GM23338 (cell line): ENCODE measurements around the gene CDC42BPA. TPM values are rescaled to one million over a fixed set of nuclear protein-coding genes. Genes with fewer than 3 reads are reported as not detected.

Source experiments
- ATAC-seq: fragments of 200-7000 bp; cut with Tn5 transposase; 3 replicates; pipeline ENCODE4 v1.9.1; 2020
- DNase-seq: peaks from one replicate; pipeline ENCODE4 v3.0.0-alpha.2; 2015; ENCODE audit warnings: low spot score
- H2AFZ ChIP-seq: fragments of 200-600 bp; sonication (generic); 2 replicates; pipeline ENCODE4 v1.8.0; 2016; ENCODE audit warnings: antibody characterized with exemption, mild to moderate bottlenecking, moderate library complexity
- H3F3A ChIP-seq: fragments of 200-600 bp; sonication (generic); replicated peaks from 2 replicates; pipeline ENCODE4 v1.8.0; 2017; ENCODE audit warnings: antibody characterized with exemption, mixed run types, low read depth
- H3K27ac ChIP-seq: fragments of 200-600 bp; sonication (generic); 2 replicates; pipeline ENCODE4 v1.6.1; 2016; ENCODE audit warnings: low read depth
- H3K27me3 ChIP-seq: fragments of 200-600 bp; sonication (generic); 2 replicates; pipeline ENCODE4 v1.8.0; 2016; ENCODE audit warnings: mild to moderate bottlenecking, mixed run types, moderate library complexity; ENCODE audit not compliant: insufficient read depth
- H3K36me3 ChIP-seq: fragments of 200-600 bp; sonication (generic); 2 replicates; pipeline ENCODE4 v1.8.0; 2016; ENCODE audit warnings: mild to moderate bottlenecking; ENCODE audit not compliant: insufficient read depth
- H3K4me1 ChIP-seq: fragments of 200-600 bp; sonication (generic); 2 replicates; pipeline ENCODE4 v1.8.0; 2016; ENCODE audit warnings: mild to moderate bottlenecking, moderate library complexity; ENCODE audit not compliant: insufficient read depth
- H3K4me2 ChIP-seq: fragments of 200-600 bp; sonication (generic); 2 replicates; pipeline ENCODE4 v1.7.1; 2017; ENCODE audit warnings: mixed run types
- H3K4me3 ChIP-seq: fragments of 200-600 bp; sonication (generic); 2 replicates; pipeline ENCODE4 v1.6.1; 2016; ENCODE audit warnings: mixed run types
- H3K79me2 ChIP-seq: fragments of 200-600 bp; sonication (generic); replicated peaks from 2 replicates; pipeline ENCODE4 v1.8.0; 2017; ENCODE audit warnings: mild to moderate bottlenecking; ENCODE audit not compliant: insufficient read depth
- H3K9me2 ChIP-seq: fragments of 200-600 bp; sonication (generic); 2 replicates; pipeline ENCODE4 v1.8.0; 2017; ENCODE audit not compliant: insufficient read depth
- H4K20me1 ChIP-seq: fragments of 200-600 bp; sonication (generic); replicated peaks from 2 replicates; pipeline ENCODE4 v1.8.0; 2017; ENCODE audit warnings: mild to moderate bottlenecking; ENCODE audit not compliant: insufficient read depth
- H3K27ac Mint-ChIP-seq: 2 replicates; pipeline ENCODE4 v1.8.0; 2020; ENCODE audit warnings: inconsistent platforms, mild to moderate bottlenecking, moderate library complexity, mixed read lengths
- H3K27me3 Mint-ChIP-seq: 3 replicates; pipeline ENCODE4 v1.8.0; 2022; ENCODE audit warnings: low read depth, mild to moderate bottlenecking, moderate library complexity, mixed read lengths, inconsistent platforms; ENCODE audit not compliant: insufficient read depth, poor library complexity
- H3K36me3 Mint-ChIP-seq: 3 replicates; pipeline ENCODE4 v1.8.0; 2021; ENCODE audit warnings: low read depth, mild to moderate bottlenecking, inconsistent platforms, moderate library complexity, mixed read lengths
- H3K4me1 Mint-ChIP-seq: 3 replicates; pipeline ENCODE4 v1.8.0; 2020; ENCODE audit warnings: mild to moderate bottlenecking, inconsistent platforms, mixed read lengths
- H3K4me3 Mint-ChIP-seq: 3 replicates; pipeline ENCODE4 v1.8.0; 2021; ENCODE audit warnings: moderate library complexity, mild to moderate bottlenecking, inconsistent platforms, mixed read lengths
- H3K9me3 Mint-ChIP-seq: 3 replicates; pipeline ENCODE4 v1.8.0; 2020; ENCODE audit warnings: moderate library complexity, mild to moderate bottlenecking, inconsistent platforms, mixed read lengths
- CREB1 ChIP-seq: fragments of 250-450 bp; sonication (Bioruptor Pico); IDR thresholded peaks from 2 replicates; pipeline ENCODE4 v1.5.0; 2020; ENCODE audit warnings: low read depth, mild to moderate bottlenecking, moderate library complexity
- CTCF ChIP-seq, 2 experiments: fragments of 200-600 bp in 1 of 2; sonication (generic) in 1 of 2; conservative IDR thresholded peaks; 2 replicates each; pipeline versions ENCODE4 v1.5.1 to v1.6.1; 2016 to 2017; ENCODE audit warnings: antibody characterized with exemption in 2 of 2, low read depth in 2 of 2, mild to moderate bottlenecking in 2 of 2, moderate library complexity in 1 of 2
- ETS1 ChIP-seq: IDR thresholded peaks from 2 replicates; pipeline ENCODE4 v1.6.1; 2016; ENCODE audit warnings: antibody characterized with exemption
- EZH2 ChIP-seq: fragments of 200-600 bp; sonication (generic); IDR thresholded peaks from one replicate; pipeline ENCODE4 v1.8.0; 2017; ENCODE audit warnings: antibody characterized with exemption, mild to moderate bottlenecking, low read depth; ENCODE audit not compliant: unreplicated experiment
- NANOG ChIP-seq: IDR thresholded peaks from 2 replicates; pipeline ENCODE4 v1.6.1; 2016; ENCODE audit warnings: antibody characterized with exemption, borderline replicate concordance
- POLR2AphosphoS5 ChIP-seq: IDR thresholded peaks from 2 replicates; pipeline ENCODE4 v1.6.1; 2016; ENCODE audit warnings: antibody characterized with exemption, low read depth
- REST ChIP-seq: IDR thresholded peaks from one replicate; pipeline ENCODE4 v1.6.1; 2018; ENCODE audit warnings: antibody characterized with exemption; ENCODE audit not compliant: unreplicated experiment
- ZNF114 ChIP-seq: fragments of 250-450 bp; sonication (Bioruptor Pico); IDR thresholded peaks from 2 replicates; pipeline ENCODE4 v1.5.0; 2020; ENCODE audit warnings: mild to moderate bottlenecking, moderate library complexity
- ZNF331 ChIP-seq: fragments of 250-450 bp; sonication (Bioruptor Pico); IDR thresholded peaks from 2 replicates; pipeline ENCODE4 v1.5.0; 2020; ENCODE audit warnings: low read depth, mild to moderate bottlenecking, moderate library complexity
- polyA plus RNA-seq: library from polyadenylated mRNA; unstranded; fragments of >200 nt; fragmentation: Nextera tagmentation; extraction: Ambion mirVana; gene quantifications from 2 replicates; pipeline ENCODE4 v1.2.1, GENCODE V29; 2016
- total RNA-seq: library from RNA; depleted of rRNA; stranded (reverse); fragments of >200 nt; shearing (Covaris generic); gene quantifications from 2 replicates; pipeline ENCODE4 v1.2.3, GENCODE V29; 2014

CDC42BPA gene
- total and polyA plus RNA-seq, 2 experiments from 2014 or later, result 17.7 to 40.1 TPM

- TF ChIP-seq REST (no peak), ZNF114 (CRISPR knock-in tag) (no peak)
These were observed 368.9 kb downstream of the CDC42BPA start (continued) for GRCh38 chr1:226949401-226949800.

DNA sequence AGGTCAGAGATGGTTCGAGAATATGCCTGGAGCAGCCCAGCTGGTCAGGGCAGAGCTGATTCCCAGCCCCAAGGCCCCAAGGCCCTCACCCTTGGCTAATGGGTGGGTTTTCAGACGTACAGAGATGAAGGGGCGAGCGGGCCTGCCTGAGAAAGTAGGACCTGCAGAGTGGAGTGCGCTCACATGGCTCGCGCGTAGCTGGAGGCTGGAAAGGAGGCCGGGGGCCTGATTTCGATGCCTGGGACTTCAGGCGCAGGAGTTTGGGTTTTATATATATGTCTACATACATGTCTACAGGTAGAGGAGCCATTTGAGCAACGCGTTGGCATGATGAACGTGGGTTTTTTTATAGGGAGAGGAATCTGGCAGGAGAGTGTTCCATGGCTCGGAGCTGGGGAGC, 369.3 kb downstream of the CDC42BPA start:
- Histone ChIP-seq H3K27me3 (no peaks in the 10 kb centered on the region), H3K79me2 (peaks cover 76% of the 10 kb centered on the region), H3K27ac (no peak overlapping the region), H3K4me1 (peaks cover 10% of the 10 kb centered on the region; the same call in 1 of the 2 replicates), H3F3A (no peaks in the 10 kb centered on the region), H3K9me2 (no peaks in the 10 kb centered on the region), H3K4me3 (no peak overlapping the region), H3K4me2 (no peak overlapping the region), H3K36me3 (no peaks in the 10 kb centered on the region), H2AFZ (no peak overlapping the region), H4K20me1 (peaks cover 6% of the 10 kb centered on the region; the same call in 1 of the 2 replicates)
- DNase-seq, result no peak
- TF ChIP-seq ZNF331 (CRISPR knock-in tag), result no peak
- peaks cover 38% of the 10 kb centered on the region for H3K4me1 Mint-ChIP-seq
- peaks cover 9% of the 10 kb centered on the region for H3K27me3 Mint-ChIP-seq
- no peak overlapping the region for H3K27ac Mint-ChIP-seq
- H3K9me3 Mint-ChIP-seq, result peaks cover 5% of the 10 kb centered on the region; the same call in 1 of the 3 replicates
- H3K36me3 Mint-ChIP-seq, result peaks cover 12% of the 10 kb centered on the region; the same call in 2 of the 3 replicates
- H3K4me3 Mint-ChIP-seq, result no peak overlapping the region
- no peak for ATAC-seq

DNA sequence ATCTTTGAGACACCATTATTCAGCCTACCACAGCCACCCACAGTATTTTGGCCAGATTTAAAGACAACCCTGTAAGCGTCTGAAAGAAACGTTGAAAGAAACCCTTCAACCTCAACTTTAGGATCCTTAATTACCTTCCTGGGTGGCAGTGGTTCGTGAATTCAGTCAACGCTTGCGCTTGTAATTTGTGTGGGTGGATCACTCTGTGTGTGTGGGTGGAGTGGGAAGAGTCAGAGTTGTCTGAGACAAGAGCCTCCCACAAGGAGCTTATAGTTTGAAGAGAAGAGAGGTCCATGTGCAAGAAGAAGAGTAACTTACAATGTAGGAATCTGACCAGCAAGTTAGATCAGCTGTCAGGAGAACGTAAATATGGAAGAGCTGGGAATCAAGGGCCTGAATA, 369.8 kb downstream of the CDC42BPA start:
- no peaks in the 10 kb centered on the region for H3F3A ChIP-seq
- no peaks in the 10 kb centered on the region for H3K9me2 ChIP-seq
- Mint-ChIP-seq H3K4me1 (peaks cover 41% of the 10 kb centered on the region), H3K9me3 (peaks cover 5% of the 10 kb centered on the region; the same call in 1 of the 3 replicates), H3K36me3 (peaks cover 7% of the 10 kb centered on the region; the same call in 2 of the 3 replicates), H3K4me3 (no peak overlapping the region), H3K27me3 (peaks cover 9% of the 10 kb centered on the region), H3K27ac (no peak overlapping the region)
- H3K4me2 ChIP-seq, result no peak overlapping the region
- no peak overlapping the region for H2AFZ ChIP-seq
- no peak for DNase-seq
- no peak for ATAC-seq
- no peaks in the 10 kb centered on the region for H3K36me3 ChIP-seq
- no peaks in the 10 kb centered on the region for H3K27me3 ChIP-seq
- H3K27ac ChIP-seq, result no peak overlapping the region
- peaks cover 78% of the 10 kb centered on the region for H3K79me2 ChIP-seq
- no peak overlapping the region for H3K4me3 ChIP-seq
- peaks cover 13% of the 10 kb centered on the region; the same call in 1 of the 2 replicates for H3K4me1 ChIP-seq
- H4K20me1 ChIP-seq, result peaks cover 6% of the 10 kb centered on the region; the same call in 1 of the 2 replicates
- no peak for TF ChIP-seq ZNF114 (CRISPR knock-in tag)
- TF ChIP-seq ETS1, result no peak
- TF ChIP-seq POLR2AphosphoS5, result no peak
- no peak for TF ChIP-seq CTCF (conservative IDR thresholded peaks at IDR 0.05; ENCODE audit: low read depth in 2 of 2)
- no peak for TF ChIP-seq CREB1 (CRISPR knock-in tag)
- no peak for TF ChIP-seq EZH2
- no peak for TF ChIP-seq NANOG
- TF ChIP-seq REST, result no peak
